Activated T-helper 17 cell treated with anti-CD3 and anti-CD28 coated beads, Interleukin-2, amount 50 U/mL, for 72 hours (primary cell): ENCODE data around the gene GOLGA8J. TPM values are rescaled to one million over a fixed set of nuclear protein-coding genes. Genes with fewer than 3 reads are reported as not detected.
"Not testable (repeated sequence)": the region's sequence is repeated elsewhere in the genome, so short reads cannot be mapped to it uniquely, and the experiment has no call there.

Experiments used
- ATAC-seq: fragments of 150-1000 bp; cut with Tn5 transposase; replicated peaks from 2 replicates; pipeline ENCODE4 v1.10.0; 2021; ENCODE audit warnings: mild to moderate bottlenecking, moderate library complexity
- H3K27ac Mint-ChIP-seq: one replicate; pipeline ENCODE4 v1.8.0; 2022; ENCODE audit warnings: mixed read lengths
- H3K27me3 Mint-ChIP-seq: one replicate; pipeline ENCODE4 v1.8.0; 2022; ENCODE audit warnings: mixed read lengths
- H3K36me3 Mint-ChIP-seq: one replicate; pipeline ENCODE4 v1.8.0; 2022; ENCODE audit warnings: low read depth, mild to moderate bottlenecking, mixed read lengths
- H3K4me1 Mint-ChIP-seq: one replicate; pipeline ENCODE4 v1.8.0; 2022; ENCODE audit warnings: mixed read lengths
- H3K4me3 Mint-ChIP-seq: one replicate; pipeline ENCODE4 v1.8.0; 2022; ENCODE audit warnings: mild to moderate bottlenecking, mixed read lengths
- H3K9me3 Mint-ChIP-seq: one replicate; pipeline ENCODE4 v1.8.0; 2022; ENCODE audit warnings: mixed read lengths
- total RNA-seq, 2 donors: library from RNA; stranded (reverse); gene quantifications; one replicate each; pipeline ENCODE4 v1.2.3, GENCODE V29; 2022

The GOLGA8J gene
- total RNA-seq, 2 donors from 2014 or later: not detected

- Mint-ChIP-seq H3K27ac (no peak overlapping the region), H3K9me3 (no peaks in the 10 kb centered on the region), H3K4me3 (no peak overlapping the region), H3K27me3 (peaks cover 14% of the 10 kb centered on the region), H3K4me1 (no peaks in the 10 kb centered on the region), H3K36me3 (no peaks in the 10 kb centered on the region)
- ATAC-seq: no peak
Measured at GRCh38 chr15:30059771-30060170, 23.0 kb upstream of the GOLGA8J start.

- Mint-ChIP-seq H3K4me3 (no peak overlapping the region), H3K4me1 (no peaks in the 10 kb centered on the region), H3K27ac (no peak overlapping the region), H3K36me3 (no peaks in the 10 kb centered on the region), H3K27me3 (peaks cover 12% of the 10 kb centered on the region), H3K9me3 (no peaks in the 10 kb centered on the region)
- no peak for ATAC-seq
Measured at GRCh38 chr15:30062881-30063280, 19.9 kb upstream of the GOLGA8J start.

- H3K9me3 Mint-ChIP-seq: no peaks in the 10 kb centered on the region
- no peaks in the 10 kb centered on the region for H3K4me1 Mint-ChIP-seq
- H3K4me3 Mint-ChIP-seq: no peak overlapping the region
- peaks cover 12% of the 10 kb centered on the region for H3K27me3 Mint-ChIP-seq
- no peak for ATAC-seq
- H3K27ac Mint-ChIP-seq: no peak overlapping the region
- H3K36me3 Mint-ChIP-seq: no peaks in the 10 kb centered on the region
Measured at GRCh38 chr15:30063835-30064546, 18.8 kb upstream of the GOLGA8J start.

- Mint-ChIP-seq H3K36me3 (no peaks in the 10 kb centered on the region), H3K4me1 (no peaks in the 10 kb centered on the region)
Measured at GRCh38 chr15:30065025-30065801, 17.5 kb upstream of the GOLGA8J start.

GRCh38 chr15:30068326-30068725 lies 14.4 kb upstream of the GOLGA8J start:
- H3K9me3 Mint-ChIP-seq: no peaks in the 10 kb centered on the region
- no peak for ATAC-seq
- H3K4me3 Mint-ChIP-seq: no peak overlapping the region
- H3K27me3 Mint-ChIP-seq: peaks cover 19% of the 10 kb centered on the region
- H3K36me3 Mint-ChIP-seq: no peaks in the 10 kb centered on the region
- H3K4me1 Mint-ChIP-seq: no peaks in the 10 kb centered on the region
- H3K27ac Mint-ChIP-seq: no peak overlapping the region

More at GRCh38 chr15:30065025-30065801, 17.5 kb upstream of the GOLGA8J start:
- Mint-ChIP-seq H3K4me3 (no peak overlapping the region), H3K27me3 (peaks cover 12% of the 10 kb centered on the region), H3K27ac (no peak overlapping the region), H3K9me3 (no peaks in the 10 kb centered on the region)
- ATAC-seq: no peak

- Mint-ChIP-seq H3K27me3 (peaks cover 32% of the 10 kb centered on the region), H3K4me3 (no peak overlapping the region), H3K9me3 (no peaks in the 10 kb centered on the region), H3K36me3 (no peaks in the 10 kb centered on the region), H3K27ac (no peak overlapping the region), H3K4me1 (no peaks in the 10 kb centered on the region)
- ATAC-seq: no peak
Measured at GRCh38 chr15:30072630-30073029, 10.1 kb upstream of the GOLGA8J start.

- Mint-ChIP-seq H3K9me3 (no peaks in the 10 kb centered on the region), H3K27ac (no peak overlapping the region), H3K4me3 (no peak overlapping the region), H3K27me3 (peaks cover 28% of the 10 kb centered on the region), H3K36me3 (no peaks in the 10 kb centered on the region), H3K4me1 (no peaks in the 10 kb centered on the region)
- no peak for ATAC-seq
Measured at GRCh38 chr15:30073915-30074314, 8.8 kb upstream of the GOLGA8J start.

GRCh38 chr15:30080816-30081215 lies 1.9 kb upstream of the GOLGA8J start:
- not testable (repeated sequence) for H3K36me3 Mint-ChIP-seq, H3K4me1 Mint-ChIP-seq, H3K27ac Mint-ChIP-seq, H3K9me3 Mint-ChIP-seq, H3K4me3 Mint-ChIP-seq, ATAC-seq
- H3K27me3 Mint-ChIP-seq: peaks cover 14% of the 10 kb centered on the region

- H3K4me3 Mint-ChIP-seq, H3K27ac Mint-ChIP-seq, H3K27me3 Mint-ChIP-seq, H3K9me3 Mint-ChIP-seq, H3K36me3 Mint-ChIP-seq, H3K4me1 Mint-ChIP-seq: not testable (repeated sequence)
- ATAC-seq: peak; percentile 48
Measured at GRCh38 chr15:30097827-30098226, 15.1 kb downstream of the GOLGA8J start.

- H3K27ac Mint-ChIP-seq, H3K36me3 Mint-ChIP-seq, H3K4me1 Mint-ChIP-seq, ATAC-seq, H3K9me3 Mint-ChIP-seq, H3K27me3 Mint-ChIP-seq, H3K4me3 Mint-ChIP-seq: not testable (repeated sequence)
Measured at GRCh38 chr15:30102890-30103289, 20.1 kb downstream of the GOLGA8J start.

- H3K27ac Mint-ChIP-seq, H3K9me3 Mint-ChIP-seq, H3K27me3 Mint-ChIP-seq, H3K4me1 Mint-ChIP-seq, H3K36me3 Mint-ChIP-seq, H3K4me3 Mint-ChIP-seq: not testable (repeated sequence)
- ATAC-seq: peak; percentile 40
Measured at GRCh38 chr15:30103941-30104507, 21.3 kb downstream of the GOLGA8J start.

- not testable (repeated sequence) for H3K27me3 Mint-ChIP-seq, H3K4me1 Mint-ChIP-seq, H3K4me3 Mint-ChIP-seq, H3K36me3 Mint-ChIP-seq, H3K9me3 Mint-ChIP-seq, H3K27ac Mint-ChIP-seq
- peak; percentile 54 for ATAC-seq
Measured at GRCh38 chr15:30110591-30110990, 27.8 kb downstream of the GOLGA8J start.

- not testable (repeated sequence) for H3K36me3 Mint-ChIP-seq, H3K4me3 Mint-ChIP-seq, H3K27ac Mint-ChIP-seq, H3K9me3 Mint-ChIP-seq, H3K27me3 Mint-ChIP-seq, H3K4me1 Mint-ChIP-seq, ATAC-seq
Measured at GRCh38 chr15:30130066-30130465, 47.3 kb downstream of the GOLGA8J start.

GRCh38 chr15:30134751-30135150 lies 52.0 kb downstream of the GOLGA8J start, which contains the start of gene GOLGA8T:
GOLGA8T (plus strand) TSS chr15:30135051; CDS start chr15:30135149, 98 bp downstream.
- H3K9me3 Mint-ChIP-seq, ATAC-seq, H3K36me3 Mint-ChIP-seq: not testable (repeated sequence)

More at GRCh38 chr15:30134751-30135150, 52.0 kb downstream of the GOLGA8J start, which contains the start of gene GOLGA8T:
- not testable (repeated sequence) for H3K4me1 Mint-ChIP-seq, H3K27ac Mint-ChIP-seq, H3K27me3 Mint-ChIP-seq, H3K4me3 Mint-ChIP-seq
